WTC11 (cell line): ENCODE data around the gene PLXNA2. TPM values are rescaled to one million over a fixed set of nuclear protein-coding genes. Genes with fewer than 3 reads are reported as not detected.

Experiments used
- ATAC-seq: fragments of 200-7000 bp; cut with Tn5 transposase; 2 replicates; pipeline ENCODE4 v1.10.0; 2021; ENCODE audit warnings: mild to moderate bottlenecking, moderate library complexity
- CTCF ChIA-PET: fragments of 300-600 bp; sonication (Branson Sonifier 250); formaldehyde crosslinking; loops from one replicate; lab custom pipeline; 2021; ENCODE audit warnings: antibody characterized with exemption; lab: Charles Lee
- POLR2A ChIA-PET: fragments of 350-600 bp; sonication (Branson Sonifier 250); formaldehyde crosslinking; loops from one replicate; lab custom pipeline; 2021; ENCODE audit warnings: antibody characterized with exemption; lab: Charles Lee
- DNase-seq: peaks from one replicate; pipeline ENCODE4 v3.0.0; 2021; ENCODE audit warnings: low spot score
- H3K27ac Mint-ChIP-seq: 2 replicates; pipeline ENCODE4 v1.8.0; 2021; ENCODE audit warnings: mixed read lengths
- H3K27me3 Mint-ChIP-seq: 2 replicates; pipeline ENCODE4 v1.8.0; 2021; ENCODE audit warnings: low read depth, mild to moderate bottlenecking, moderate library complexity, mixed read lengths
- H3K36me3 Mint-ChIP-seq: 2 replicates; pipeline ENCODE4 v1.8.0; 2021; ENCODE audit warnings: mixed read lengths
- H3K4me1 Mint-ChIP-seq: 2 replicates; pipeline ENCODE4 v1.8.0; 2022; ENCODE audit warnings: mixed read lengths
- H3K4me3 Mint-ChIP-seq: 2 replicates; pipeline ENCODE4 v1.8.0; 2021; ENCODE audit warnings: mild to moderate bottlenecking, moderate library complexity, mixed read lengths
- H3K9me3 Mint-ChIP-seq: 2 replicates; pipeline ENCODE4 v1.8.0; 2021; ENCODE audit warnings: mixed read lengths
- ATF3 ChIP-seq: sonication (generic); formaldehyde crosslinking; conservative IDR thresholded peaks from 2 replicates; pipeline ENCODE4 v1.8.1; 2022; ENCODE audit warnings: mild to moderate bottlenecking, missing genetic modification reagents
- ATF6 ChIP-seq: sonication (generic); formaldehyde crosslinking; IDR thresholded peaks from 2 replicates; pipeline ENCODE4 v1.8.1; 2023; ENCODE audit warnings: mild to moderate bottlenecking, missing genetic modification reagents
- CBFB ChIP-seq: sonication (generic); formaldehyde crosslinking; IDR thresholded peaks from 2 replicates; pipeline ENCODE4 v1.8.1; 2022; ENCODE audit warnings: mild to moderate bottlenecking, low read depth, missing genetic modification reagents
- E2F1 ChIP-seq: sonication (generic); formaldehyde crosslinking; IDR thresholded peaks from 2 replicates; pipeline ENCODE4 v1.8.0; 2022; ENCODE audit warnings: mild to moderate bottlenecking, missing genetic modification reagents
- E2F5 ChIP-seq: sonication (generic); formaldehyde crosslinking; IDR thresholded peaks from 2 replicates; pipeline ENCODE4 v1.8.1; 2022; ENCODE audit warnings: mild to moderate bottlenecking, moderate library complexity, missing genetic modification reagents
- EMX1 ChIP-seq: fragments of 250-450 bp; sonication (Bioruptor Pico); IDR thresholded peaks from 2 replicates; pipeline ENCODE4 v1.8.0; 2021; ENCODE audit warnings: mild to moderate bottlenecking
- ERG ChIP-seq: fragments of 250-450 bp; sonication (Bioruptor Pico); IDR thresholded peaks from 2 replicates; pipeline ENCODE4 v1.8.0; 2021; ENCODE audit warnings: mild to moderate bottlenecking
- ESRRA ChIP-seq: sonication (generic); formaldehyde crosslinking; IDR thresholded peaks from 2 replicates; pipeline ENCODE4 v1.8.1; 2022; ENCODE audit warnings: mild to moderate bottlenecking, missing genetic modification reagents, borderline replicate concordance
- HMGA2 ChIP-seq: fragments of 250-450 bp; sonication (Bioruptor Pico); IDR thresholded peaks from 2 replicates; pipeline ENCODE4 v1.4.0; 2021; ENCODE audit warnings: mild to moderate bottlenecking, moderate library complexity
- JAZF1 ChIP-seq: fragments of 250-450 bp; sonication (Bioruptor Pico); IDR thresholded peaks from 2 replicates; pipeline ENCODE4 v1.9.0; 2021; ENCODE audit warnings: moderate library complexity, mild to moderate bottlenecking, inconsistent platforms
- KAT7 ChIP-seq: sonication (generic); formaldehyde crosslinking; IDR thresholded peaks from 2 replicates; pipeline ENCODE4 v1.8.1; 2023; ENCODE audit warnings: missing genetic modification reagents, mild to moderate bottlenecking, borderline replicate concordance
- NR3C1 ChIP-seq: sonication (generic); formaldehyde crosslinking; conservative IDR thresholded peaks from 2 replicates; pipeline ENCODE4 v1.8.1; 2023; ENCODE audit warnings: low read depth, mild to moderate bottlenecking, missing genetic modification reagents
- PRRX2 ChIP-seq: fragments of 250-450 bp; sonication (Bioruptor Pico); IDR thresholded peaks from 2 replicates; pipeline ENCODE4 v1.8.0; 2021; ENCODE audit warnings: mild to moderate bottlenecking
- SOX15 ChIP-seq: fragments of 250-450 bp; sonication (Bioruptor Pico); IDR thresholded peaks from 2 replicates; pipeline ENCODE4 v1.9.0; 2021; ENCODE audit warnings: mild to moderate bottlenecking
- STAT6 ChIP-seq: sonication (generic); formaldehyde crosslinking; conservative IDR thresholded peaks from 2 replicates; pipeline ENCODE4 v1.8.1; 2023; ENCODE audit warnings: mild to moderate bottlenecking, low read depth, missing genetic modification reagents, moderate library complexity
- TCF7 ChIP-seq: sonication (generic); formaldehyde crosslinking; IDR thresholded peaks from 2 replicates; pipeline ENCODE4 v1.8.0; 2022; ENCODE audit warnings: mild to moderate bottlenecking, low read depth, missing genetic modification reagents, moderate library complexity
- TP53 ChIP-seq: sonication (generic); formaldehyde crosslinking; IDR thresholded peaks from 2 replicates; pipeline ENCODE4 v1.8.1; 2023; ENCODE audit warnings: mild to moderate bottlenecking, missing genetic modification reagents
- USF1 ChIP-seq: sonication (generic); formaldehyde crosslinking; IDR thresholded peaks from 2 replicates; pipeline ENCODE4 v1.8.0; 2022; ENCODE audit warnings: mild to moderate bottlenecking, missing genetic modification reagents
- ZNF232 ChIP-seq: sonication (generic); formaldehyde crosslinking; IDR thresholded peaks from 2 replicates; pipeline ENCODE4 v1.8.0; 2022; ENCODE audit warnings: mild to moderate bottlenecking, missing genetic modification reagents
- ZNF317 ChIP-seq: sonication (generic); formaldehyde crosslinking; IDR thresholded peaks from 2 replicates; pipeline ENCODE4 v1.8.1; 2023; ENCODE audit warnings: low read depth, mild to moderate bottlenecking, moderate library complexity, missing genetic modification reagents, borderline replicate concordance
- total RNA-seq: library from RNA; stranded (reverse); gene quantifications from 3 replicates; pipeline ENCODE4 v1.2.3, GENCODE V29; 2021

PLXNA2 gene
- total RNA-seq, 1 experiment from 2014 or later: 4.2 TPM

GRCh38 chr1:208040821-208041297 is 203.3 kb downstream of the PLXNA2 start:
- H3K4me1 Mint-ChIP-seq: peaks cover 5% of the 10 kb centered on the region; the same call in 1 of the 2 replicates
- H3K27me3 Mint-ChIP-seq: no peaks in the 10 kb centered on the region
- H3K36me3 Mint-ChIP-seq: no peaks in the 10 kb centered on the region
- TF ChIP-seq NR3C1 (no peak), EMX1 (CRISPR knock-in tag) (no peak), E2F5 (CRISPR knock-in tag) (no peak), USF1 (no peak), TCF7 (no peak), ESRRA (CRISPR knock-in tag) (no peak), E2F1 (no peak), SOX15 (CRISPR knock-in tag) (no peak), PRRX2 (CRISPR knock-in tag) (no peak), JAZF1 (CRISPR knock-in tag) (no peak)
- H3K27ac Mint-ChIP-seq: no peak overlapping the region
- CTCF ChIA-PET: interaction anchor here (0.6 to 5.3 kb wide), 12 partner anchors 14 to 211 kb away, joined by 3 to 36 read pairs (median 4); no protein-coding TSS in a partner anchor
- POLR2A ChIA-PET: interaction anchor here (1.0 kb wide), 1 partner anchor 138 kb away, joined by 3 read pairs; no protein-coding TSS in a partner anchor
- ATAC-seq: peak; percentile 38
- no peaks in the 10 kb centered on the region for H3K9me3 Mint-ChIP-seq
- DNase-seq: no peak
- no peak overlapping the region for H3K4me3 Mint-ChIP-seq

- no peak overlapping the region for H3K4me3 Mint-ChIP-seq
- H3K36me3 Mint-ChIP-seq: no peaks in the 10 kb centered on the region
- no peak for ATAC-seq
- TF ChIP-seq ATF3 (CRISPR knock-in tag) (no peak), STAT6 (no peak), ZNF232 (CRISPR knock-in tag) (no peak), CBFB (CRISPR knock-in tag) (no peak), ZNF317 (no peak), ATF6 (no peak), TP53 (CRISPR knock-in tag) (no peak), ERG (CRISPR knock-in tag) (no peak), HMGA2 (CRISPR knock-in tag) (no peak), KAT7 (CRISPR knock-in tag) (no peak)
- TF ChIP-seq, all 79 proteins: peak for 0
- Mint-ChIP-seq H3K4me1 (peaks cover 6% of the 10 kb centered on the region; the same call in 1 of the 2 replicates), H3K9me3 (no peaks in the 10 kb centered on the region), H3K27me3 (no peaks in the 10 kb centered on the region), H3K27ac (no peak overlapping the region)
- DNase-seq: no peak
- ChIA-PET CTCF (interaction anchor here (1.8 kb wide), 1 partner anchor 212 kb away, joined by 4 read pairs; no protein-coding TSS in a partner anchor), POLR2A (no interaction called here)
Measured at GRCh38 chr1:208039536-208040332, 204.4 kb downstream of the PLXNA2 start.
